ENCODE data around the gene MCHR2. TPM values are rescaled to one million over a fixed set of nuclear protein-coding genes. Genes with fewer than 3 reads are reported as not detected.

Gene MCHR2
- polyA plus RNA-seq, 1 of the 3 experiments (the other 2 are of a cell fraction), result not detected

DNA sequence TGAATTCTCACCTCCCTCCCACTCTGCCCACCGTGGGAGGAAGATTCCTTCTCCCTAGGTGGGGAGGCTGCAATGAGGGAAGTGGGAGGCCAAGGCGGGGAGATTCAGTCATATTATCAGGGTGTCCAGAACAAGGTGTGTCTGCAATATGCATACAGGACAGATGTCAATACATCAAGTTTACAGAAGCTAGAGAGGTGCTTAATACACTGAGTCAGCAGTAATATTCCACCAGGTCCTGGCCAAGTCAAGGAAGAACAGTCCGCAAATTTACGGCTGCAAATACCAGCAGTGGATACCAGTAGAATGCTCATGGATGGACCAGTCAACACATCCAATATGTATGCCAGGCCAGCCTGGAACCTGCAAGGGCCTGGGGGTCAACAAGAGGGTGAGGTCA is 119.0 kb downstream of the MCHR2 start:
- Histone ChIP-seq H3K9me2 (no peaks in the 10 kb centered on the region), H3K9me3 (no peaks in the 10 kb centered on the region), H3K4me3 (ENCODE audit: low read depth in 2 of 2, low read length in 1 of 2) (no peak overlapping the region), H3K4me2 (no peak overlapping the region), H3F3A (replicated peaks; ENCODE audit: insufficient read depth) (no peaks in the 10 kb centered on the region), H3K9ac (no peak overlapping the region), H3K79me2 (ENCODE audit: insufficient read depth) (no peaks in the 10 kb centered on the region), H4K20me1 (ENCODE audit: insufficient read depth) (no peaks in the 10 kb centered on the region), H3K4me1 (ENCODE audit: control insufficient read depth in 1 of 2, insufficient read depth in 2 of 2, low read depth in 1 of 2, low read length in 1 of 2) (no peaks in the 10 kb centered on the region), H3K27ac (ENCODE audit: low read depth in 2 of 2, low read length in 1 of 2) (no peak overlapping the region), H3K27me3 (ENCODE audit: insufficient read depth) (peaks cover 12% of the 10 kb centered on the region; the same call in 1 of the 2 replicates), H2AFZ (ENCODE audit: low read depth) (no peak overlapping the region), H3K36me3 (replicated peaks in 1 of 2; ENCODE audit: control insufficient read depth in 1 of 2, insufficient read depth in 2 of 2, low read length in 1 of 2) (no peaks in the 10 kb centered on the region)
- ChIA-PET CTCF (interaction anchor here (1.2 to 1.5 kb wide), 2 partner anchors 11 to 31 kb away, joined by 3 to 4 read pairs; no protein-coding TSS in a partner anchor), POLR2A (no interaction called here)
- TF ChIP-seq IRF3 (IDR thresholded peaks at IDR 0.05; ENCODE audit: low read depth, low read length), result no peak
- no peak for TF ChIP-seq GABPA (IDR thresholded peaks at IDR 0.05; ENCODE audit: low read depth)
- no peak for TF ChIP-seq ELF1 (IDR thresholded peaks at IDR 0.05)
- TF ChIP-seq NFIC (IDR thresholded peaks at IDR 0.05; ENCODE audit: borderline replicate concordance), result no peak
- TF ChIP-seq TAF1 (IDR thresholded peaks at IDR 0.05; ENCODE audit: borderline replicate concordance, low read depth, low read length), result no peak
- TF ChIP-seq YY1 (IDR thresholded peaks at IDR 0.05; ENCODE audit: low read depth), result no peak
- TF ChIP-seq, protein P1, sequence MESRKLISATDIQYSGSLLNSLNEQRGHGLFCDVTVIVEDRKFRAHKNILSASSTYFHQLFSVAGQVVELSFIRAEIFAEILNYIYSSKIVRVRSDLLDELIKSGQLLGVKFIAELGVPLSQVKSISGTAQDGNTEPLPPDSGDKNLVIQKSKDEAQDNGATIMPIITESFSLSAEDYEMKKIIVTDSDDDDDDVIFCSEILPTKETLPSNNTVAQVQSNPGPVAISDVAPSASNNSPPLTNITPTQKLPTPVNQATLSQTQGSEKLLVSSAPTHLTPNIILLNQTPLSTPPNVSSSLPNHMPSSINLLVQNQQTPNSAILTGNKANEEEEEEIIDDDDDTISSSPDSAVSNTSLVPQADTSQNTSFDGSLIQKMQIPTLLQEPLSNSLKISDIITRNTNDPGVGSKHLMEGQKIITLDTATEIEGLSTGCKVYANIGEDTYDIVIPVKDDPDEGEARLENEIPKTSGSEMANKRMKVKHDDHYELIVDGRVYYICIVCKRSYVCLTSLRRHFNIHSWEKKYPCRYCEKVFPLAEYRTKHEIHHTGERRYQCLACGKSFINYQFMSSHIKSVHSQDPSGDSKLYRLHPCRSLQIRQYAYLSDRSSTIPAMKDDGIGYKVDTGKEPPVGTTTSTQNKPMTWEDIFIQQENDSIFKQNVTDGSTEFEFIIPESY (IDR thresholded peaks at IDR 0.05; ENCODE audit: borderline replicate concordance, low read depth), result no peak
- no peak for TF ChIP-seq NRF1 (IDR thresholded peaks at IDR 0.05; ENCODE audit: low read depth, low read length)
- no peak for DNase-seq
- WGBS (ENCODE audit: low lambda C conversion rate), result 54% methylated on average over 4 of the region's 4 CpGs

DNA sequence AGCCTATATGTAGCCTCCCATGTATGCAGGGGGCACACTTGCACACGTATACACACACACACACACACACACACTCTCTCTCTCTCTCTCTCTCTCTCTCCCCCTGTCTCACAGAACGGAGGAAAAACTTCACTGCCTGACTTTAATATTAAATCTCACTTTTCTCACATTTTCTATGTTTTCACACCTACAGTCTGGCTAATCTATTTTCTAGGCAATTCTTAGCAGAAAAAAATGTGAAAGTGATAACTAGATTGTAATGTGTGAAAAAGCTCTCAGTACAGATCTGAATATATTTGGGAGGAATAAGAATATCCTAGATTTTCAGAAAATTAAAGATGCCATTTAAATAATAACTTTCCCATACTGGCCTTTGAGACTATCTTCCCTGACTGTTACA is 120.9 kb downstream of the MCHR2 start:
- Histone ChIP-seq H4K20me1 (ENCODE audit: insufficient read depth) (no peaks in the 10 kb centered on the region), H3K79me2 (ENCODE audit: insufficient read depth) (no peaks in the 10 kb centered on the region), H3K4me1 (ENCODE audit: control insufficient read depth in 1 of 2, insufficient read depth in 2 of 2, low read depth in 1 of 2, low read length in 1 of 2) (no peaks in the 10 kb centered on the region), H3K9me2 (no peaks in the 10 kb centered on the region), H3K36me3 (replicated peaks in 1 of 2; ENCODE audit: control insufficient read depth in 1 of 2, insufficient read depth in 2 of 2, low read length in 1 of 2) (no peaks in the 10 kb centered on the region), H3K4me3 (ENCODE audit: low read depth in 2 of 2, low read length in 1 of 2) (no peak overlapping the region), H3K9me3 (no peaks in the 10 kb centered on the region), H3K27ac (ENCODE audit: low read depth in 2 of 2, low read length in 1 of 2) (no peak overlapping the region), H2AFZ (ENCODE audit: low read depth) (no peak overlapping the region), H3F3A (replicated peaks; ENCODE audit: insufficient read depth) (no peaks in the 10 kb centered on the region), H3K4me2 (no peak overlapping the region), H3K27me3 (ENCODE audit: insufficient read depth) (peaks cover 22% of the 10 kb centered on the region; the same call in 1 of the 2 replicates), H3K9ac (no peak overlapping the region)
- CTCF ChIA-PET, result interaction anchor here (1.4 kb wide), 1 partner anchor 9 kb away, joined by 4 read pairs; no protein-coding TSS in a partner anchor
- TF ChIP-seq, protein P2, sequence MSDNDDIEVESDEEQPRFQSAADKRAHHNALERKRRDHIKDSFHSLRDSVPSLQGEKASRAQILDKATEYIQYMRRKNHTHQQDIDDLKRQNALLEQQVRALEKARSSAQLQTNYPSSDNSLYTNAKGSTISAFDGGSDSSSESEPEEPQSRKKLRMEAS (IDR thresholded peaks at IDR 0.05; ENCODE audit: low read depth), result no peak
- no peak for TF ChIP-seq USF1 (IDR thresholded peaks at IDR 0.05; ENCODE audit: borderline replicate concordance, low read depth)
- TF ChIP-seq TEAD4 (IDR thresholded peaks at IDR 0.05; ENCODE audit: borderline replicate concordance, insufficient read depth), result no peak
- no peak for TF ChIP-seq YY1 (IDR thresholded peaks at IDR 0.05; ENCODE audit: low read depth)
- no peak for TF ChIP-seq USF2 (IDR thresholded peaks at IDR 0.05; ENCODE audit: borderline replicate concordance, low read depth, low read length)
- TF ChIP-seq CHD2 (IDR thresholded peaks at IDR 0.05; ENCODE audit: low read length, partially characterized antibody), result no peak
- no peak for TF ChIP-seq IRF3 (IDR thresholded peaks at IDR 0.05; ENCODE audit: low read depth, low read length)
- TF ChIP-seq SIN3A (IDR thresholded peaks at IDR 0.05; ENCODE audit: borderline replicate concordance, low read depth, low read length), result no peak
- TF ChIP-seq TAF1 (IDR thresholded peaks at IDR 0.05; ENCODE audit: borderline replicate concordance, low read depth, low read length), result no peak
- TF ChIP-seq RCOR1 (IDR thresholded peaks at IDR 0.05; ENCODE audit: low read length), result no peak
- TF ChIP-seq RAD21 (IDR thresholded peaks at IDR 0.05; ENCODE audit: low read length), result no peak
- TF ChIP-seq RFX5 (IDR thresholded peaks at IDR 0.05; ENCODE audit: low read length), result no peak
- TF ChIP-seq NRF1 (IDR thresholded peaks at IDR 0.05; ENCODE audit: low read depth, low read length), result no peak
- 3% methylated on average over 2 of the region's 2 CpGs for WGBS (ENCODE audit: low lambda C conversion rate)
- DNase-seq, result no peak
- POLR2A ChIA-PET, result no interaction called here
